AG08395 (cell line): Measurements from ENCODE around the gene AUH.
"Not testable (repeated sequence)": the region's sequence is repeated elsewhere in the genome, so short reads cannot be mapped to it uniquely, and the experiment has no call there.

ENCODE experiments used
- DNase-seq: peaks from one replicate; pipeline ENCODE4 v3.0.0; 2012; ENCODE audit warnings: mixed read lengths, low spot score

The AUH gene

DNA sequence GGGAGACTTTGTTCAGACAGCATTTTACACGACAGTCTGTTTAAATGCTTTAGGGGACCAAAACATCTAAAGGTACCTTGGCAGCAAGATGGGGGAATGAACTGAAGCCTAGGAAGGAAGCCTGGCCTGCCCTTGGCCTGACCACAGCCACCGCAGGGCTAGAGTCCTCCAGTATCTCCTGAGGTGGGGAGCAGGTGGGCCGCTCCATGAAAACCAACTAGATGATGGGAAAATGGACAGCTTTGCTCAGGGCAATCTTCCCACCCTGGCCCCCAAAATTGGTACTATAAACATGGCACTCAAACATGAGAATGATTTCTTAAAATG, 153.3 kb downstream of the AUH start:
- no peak for DNase-seq

- peak; percentile 51 for DNase-seq
Observed at GRCh38 chr9:91207729-91208418, 153.8 kb downstream of the AUH start.

- no peak for DNase-seq
Observed at GRCh38 chr9:91207397-91207728, 154.4 kb downstream of the AUH start.

DNA sequence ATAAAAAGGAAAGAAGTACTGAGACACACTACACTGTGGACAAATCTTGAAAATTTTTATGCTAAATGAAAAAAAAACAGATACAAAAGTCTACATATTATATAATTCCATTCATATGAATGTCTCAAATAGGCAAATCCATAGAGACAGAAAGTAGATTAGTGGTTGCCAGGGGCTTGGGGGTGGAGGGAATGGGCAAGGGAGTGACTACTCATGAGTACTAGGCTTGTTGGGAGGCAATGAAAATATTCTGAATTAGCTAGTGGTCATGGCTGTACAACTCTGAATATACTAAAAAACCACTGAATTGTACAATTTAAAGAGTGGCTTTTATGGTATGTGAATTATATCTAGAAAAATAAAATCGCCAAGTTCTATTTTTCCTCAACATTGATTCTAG, 154.9 kb downstream of the AUH start:
- DNase-seq, result no peak

DNA sequence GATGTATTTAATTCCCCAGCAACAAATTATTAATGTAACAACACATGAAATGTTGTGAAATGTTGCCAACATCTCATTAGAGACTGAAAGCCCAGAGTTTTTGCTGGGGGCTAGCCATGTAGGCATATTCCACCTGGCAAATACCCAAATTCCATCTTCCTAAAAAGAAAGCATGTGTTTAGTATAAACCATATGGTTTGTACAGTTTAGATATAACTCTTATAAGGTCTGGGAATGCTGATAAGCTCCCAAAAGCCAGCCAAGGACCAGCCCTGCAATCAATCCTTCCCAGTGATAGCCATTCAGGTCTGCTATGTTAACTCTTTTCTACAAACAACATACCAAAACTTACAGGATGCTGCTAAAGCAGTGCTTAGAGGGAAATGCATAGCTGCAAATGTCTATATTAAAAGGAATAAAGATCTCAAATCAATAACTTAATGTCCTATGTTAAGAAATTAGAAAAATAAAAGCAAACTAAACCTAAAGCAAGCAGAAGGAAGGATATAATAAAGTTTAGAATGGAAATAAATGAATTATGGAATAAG, 158.9 kb downstream of the AUH start:
- DNase-seq, result no peak

DNA sequence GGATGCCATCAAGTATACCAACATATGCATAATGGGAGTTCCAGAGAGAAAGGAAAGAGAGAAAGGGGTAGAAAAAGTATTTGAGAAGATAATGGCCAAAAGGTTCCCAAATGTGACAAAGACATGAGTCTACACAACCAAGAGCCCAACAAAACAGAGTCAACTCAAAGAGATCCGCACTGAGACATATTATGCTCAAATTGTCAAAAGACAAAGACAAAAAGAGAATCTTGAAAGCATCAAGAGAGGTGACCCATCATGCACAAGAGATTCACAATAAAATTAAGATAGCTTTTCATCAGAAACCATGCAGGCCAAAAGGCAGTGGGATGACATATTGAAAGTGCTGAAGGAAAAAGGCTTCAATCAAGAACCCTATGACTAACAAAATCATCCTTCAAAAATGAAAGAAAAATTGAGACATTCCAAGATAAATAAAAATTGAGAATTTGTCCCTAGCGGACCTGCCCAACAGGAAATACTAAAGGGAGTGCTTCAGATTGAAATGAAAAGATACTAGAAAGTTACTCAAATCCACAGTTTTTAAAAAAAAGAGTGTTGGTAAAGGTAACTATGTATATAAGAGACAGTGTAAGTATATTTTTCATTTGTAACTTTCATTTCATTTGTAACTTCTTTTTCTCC, 160.9 kb downstream of the AUH start:
- no peak for DNase-seq

- DNase-seq, result no peak
Observed at GRCh38 chr9:91199739-91200497, 161.8 kb downstream of the AUH start.

DNA sequence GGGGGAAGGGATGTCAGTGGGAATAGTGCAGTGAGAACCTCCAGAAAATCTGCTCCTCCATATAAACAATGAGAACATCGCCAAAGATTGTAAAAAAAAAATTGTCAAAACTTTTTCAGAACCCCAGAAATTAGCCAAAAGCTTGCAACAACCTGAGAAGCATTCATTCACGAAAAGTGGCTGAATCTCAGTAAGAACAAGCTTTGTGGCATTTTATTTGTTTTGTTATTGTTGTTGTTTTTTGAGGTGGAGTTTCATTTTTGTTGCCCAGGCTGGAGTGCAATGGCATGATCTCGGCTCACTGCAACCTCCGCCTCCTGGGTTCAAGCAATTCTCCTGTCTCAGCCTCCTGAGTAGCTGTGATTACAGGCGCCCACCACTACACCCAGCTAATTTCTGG, 162.8 kb downstream of the AUH start:
- DNase-seq, result not testable (repeated sequence)

- DNase-seq, result no peak
Observed at GRCh38 chr9:91198405-91198804, 163.3 kb downstream of the AUH start.

GRCh38 chr9:91197232-91198181, 164.2 kb downstream of the AUH start:
- DNase-seq, result peak; percentile 81

DNA sequence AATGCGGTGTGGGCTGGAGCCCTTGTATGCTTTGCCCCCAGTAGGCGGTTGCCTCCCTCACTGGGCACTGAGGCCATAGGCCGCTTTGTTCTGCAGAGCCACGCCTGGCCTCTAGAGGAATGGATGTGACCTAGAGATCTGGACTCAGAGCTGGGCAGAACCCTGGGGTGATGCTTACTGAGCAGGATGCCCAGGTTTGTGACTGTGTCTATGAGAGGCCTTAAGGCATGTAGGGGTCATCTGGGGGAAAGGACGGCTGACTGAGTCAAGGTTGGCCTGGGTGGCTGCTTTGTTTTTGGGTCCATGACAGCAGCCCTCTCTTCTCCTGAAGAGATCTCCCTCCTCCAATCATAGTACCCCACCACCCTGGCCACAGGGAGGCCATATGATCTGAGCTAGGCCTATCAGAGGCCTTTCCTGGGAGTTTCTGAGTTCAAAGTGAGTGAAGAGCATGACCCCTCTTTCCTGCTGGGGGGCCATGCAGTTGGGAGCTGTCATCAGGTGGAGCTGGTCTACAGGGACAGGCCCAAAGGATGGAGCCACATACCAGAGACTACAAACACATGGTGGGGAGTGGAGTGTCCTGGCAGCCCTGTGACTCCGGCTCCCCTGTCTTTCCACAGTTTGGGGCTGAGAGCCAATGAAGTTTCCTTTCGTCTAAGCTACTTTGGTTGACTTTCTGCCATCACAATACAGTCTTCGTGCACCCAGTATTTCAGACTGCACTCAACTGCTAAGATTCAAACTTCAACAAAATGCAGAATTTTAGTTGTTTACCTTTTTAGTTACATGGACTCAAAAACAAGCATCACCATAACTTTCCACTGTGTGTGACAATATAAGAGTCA, 165.4 kb downstream of the AUH start:
- no peak for DNase-seq

DNA sequence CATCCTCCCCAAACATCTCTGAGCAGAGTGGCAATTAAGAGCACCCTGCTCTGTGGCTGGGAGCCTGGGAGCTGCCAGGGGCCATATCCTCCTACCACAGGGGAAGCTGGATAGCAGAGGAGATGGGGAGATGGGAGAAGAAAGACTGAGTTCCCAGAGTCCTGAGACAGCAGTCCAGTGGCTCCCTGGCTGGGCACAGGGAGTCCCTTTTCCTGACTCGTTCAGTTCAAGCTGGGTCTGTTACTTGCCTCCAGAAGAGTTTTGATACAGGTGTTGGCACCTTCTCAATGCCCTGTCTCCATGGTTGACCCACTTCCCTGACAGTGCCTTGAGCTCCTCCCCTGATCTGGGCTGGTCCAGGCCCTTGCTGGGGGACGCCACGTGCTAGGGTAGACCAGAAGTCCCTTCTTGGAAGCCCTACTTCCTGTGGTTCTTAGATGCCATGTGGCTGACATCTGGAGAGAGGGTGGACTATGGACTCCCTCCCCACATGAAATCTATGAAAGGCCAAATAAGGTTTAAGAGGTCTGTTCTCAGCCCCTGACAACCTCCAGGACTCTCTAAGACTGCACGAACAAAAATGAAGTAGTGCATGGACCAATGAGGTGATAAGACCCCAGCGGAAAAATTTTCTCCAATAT, 166.2 kb downstream of the AUH start:
- no peak for DNase-seq

- peak; percentile 64 for DNase-seq
Observed at GRCh38 chr9:91193658-91194391, 167.9 kb downstream of the AUH start.

DNA sequence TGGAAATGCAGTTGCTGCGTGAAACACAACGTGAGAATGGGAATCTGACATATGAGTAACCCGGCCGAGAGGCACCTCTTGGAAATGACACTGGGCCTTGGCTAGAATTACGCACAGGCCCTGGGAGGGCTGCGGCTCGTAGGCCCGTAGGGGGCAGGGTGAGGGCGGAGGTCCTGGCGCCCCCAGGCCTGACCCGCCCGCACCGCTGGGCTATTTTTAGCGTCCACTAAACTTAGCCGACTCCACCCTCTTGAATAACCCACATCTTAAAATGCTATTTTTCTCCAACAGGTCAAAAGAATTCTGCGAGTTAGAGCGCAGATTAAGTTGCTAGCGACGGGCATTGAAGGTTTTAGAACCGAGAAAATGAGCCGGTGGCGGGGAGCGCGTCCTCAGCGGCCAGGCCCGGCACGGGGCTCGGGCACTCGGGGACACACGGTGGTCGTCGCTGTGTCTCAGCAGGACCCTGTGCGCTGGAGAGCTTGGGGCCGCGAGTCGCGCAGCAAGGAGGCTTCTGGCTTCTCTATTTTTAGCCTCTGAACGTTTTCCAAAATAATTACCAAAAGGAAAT, 168.5 kb downstream of the AUH start:
- peak; percentile 95 for DNase-seq

- no peak for DNase-seq
Observed at GRCh38 chr9:91192381-91193086, 169.2 kb downstream of the AUH start.

- no peak for DNase-seq
Observed at GRCh38 chr9:91191411-91192380, 170.0 kb downstream of the AUH start.

DNA sequence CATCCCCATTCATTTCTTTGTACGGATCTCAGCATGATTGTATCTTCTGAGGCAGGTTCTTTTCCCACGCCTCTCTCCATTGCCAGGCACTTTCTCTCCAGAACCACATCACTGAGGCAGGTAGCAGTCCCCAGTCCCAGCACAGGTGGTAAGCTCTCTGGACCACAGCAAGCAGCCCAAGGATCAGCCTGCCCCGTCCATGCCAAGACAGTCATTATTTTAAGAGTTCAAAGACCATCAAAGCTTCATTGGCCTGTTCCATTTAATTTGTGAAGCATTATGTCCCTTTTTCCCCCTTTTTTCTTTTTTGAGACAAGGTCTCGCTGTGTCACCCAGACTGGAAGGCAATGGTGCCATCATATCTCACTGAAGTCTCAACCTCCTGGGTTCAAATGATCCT, 171.7 kb downstream of the AUH start:
- no peak for DNase-seq
